GM12892 (cell line): ENCODE results near the gene MTHFD1L.

Experiments
- DNase-seq: peaks from one replicate; pipeline ENCODE4 v3.0.0; 2011; ENCODE audit not compliant: insufficient read length
- FAIRE-seq: peaks from 2 replicates; lab custom pipeline; 2011; peaks lifted over from hg19 to GRCh38; lab: Jason Lieb, UNC
- POLR2A ChIP-seq: IDR thresholded peaks from 2 replicates; pipeline ENCODE4 v1.6.1; 2011; ENCODE audit warnings: low read depth, low read length, control low read depth
- POLR2AphosphoS5 ChIP-seq: IDR thresholded peaks from 2 replicates; pipeline ENCODE4 v1.6.1; 2011; ENCODE audit warnings: low read depth, low read length, control low read depth
- TAF1 ChIP-seq: IDR thresholded peaks from 2 replicates; pipeline ENCODE4 v1.6.1; 2011; ENCODE audit warnings: low read depth, mild to moderate bottlenecking, control low read depth, low read length, borderline replicate concordance

The MTHFD1L gene

DNA sequence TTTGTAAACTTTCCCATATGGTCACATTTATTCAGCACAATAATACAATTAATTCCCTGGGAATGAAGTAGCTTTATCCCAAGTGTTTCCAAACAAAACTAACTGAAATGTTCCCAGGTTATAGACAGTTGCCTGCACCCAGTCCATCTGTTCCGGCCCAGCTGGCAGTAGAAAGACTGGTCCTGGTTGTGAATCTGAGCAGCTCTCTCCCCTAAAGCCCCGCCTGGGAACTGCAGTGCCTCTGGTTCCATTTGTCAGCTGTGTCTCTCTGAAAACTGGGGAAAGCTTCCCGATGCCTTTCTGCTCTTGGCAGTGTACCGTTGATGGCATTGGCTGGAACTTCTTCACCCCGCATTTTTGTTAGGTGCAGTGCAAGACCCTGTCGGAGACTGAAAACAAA lies 8.7 kb downstream of the MTHFD1L start:
- no peak for DNase-seq
- TF ChIP-seq POLR2A (no peak), POLR2AphosphoS5 (no peak), TAF1 (no peak)
- FAIRE-seq, result no peak

GRCh38 chr6:150875841-150876240 lies 10.3 kb downstream of the MTHFD1L start:
- DNase-seq, result no peak
- TF ChIP-seq TAF1, result no peak
- TF ChIP-seq POLR2A, result no peak
- no peak for TF ChIP-seq POLR2AphosphoS5
- FAIRE-seq, result no peak

- FAIRE-seq (no peak), DNase-seq (no peak)
- TF ChIP-seq TAF1 (no peak), POLR2A (no peak), POLR2AphosphoS5 (no peak)
Measured at GRCh38 chr6:150876598-150876997, 11.1 kb downstream of the MTHFD1L start.

DNA sequence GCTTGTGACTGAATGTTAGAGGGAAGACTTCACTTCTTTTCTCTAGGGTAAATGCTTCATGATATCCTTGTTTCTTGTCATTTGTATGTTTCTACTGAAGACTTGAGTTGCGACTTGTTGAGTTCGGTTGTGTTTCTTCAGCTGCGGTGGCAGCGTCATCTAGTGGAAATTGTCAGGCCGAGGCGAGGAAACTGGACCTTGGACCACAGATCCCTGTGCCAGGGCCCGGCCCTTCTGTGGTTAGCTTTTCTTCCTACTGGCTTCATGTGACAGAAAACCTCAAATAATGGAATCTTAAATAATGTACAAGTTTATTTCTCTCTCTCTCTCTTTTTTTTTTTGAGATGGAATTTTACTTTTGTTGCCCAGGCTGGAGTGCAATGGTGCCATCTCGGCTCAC lies 12.4 kb downstream of the MTHFD1L start:
- DNase-seq (no peak), FAIRE-seq (no peak)
- TF ChIP-seq POLR2AphosphoS5 (no peak), TAF1 (no peak), POLR2A (no peak)

DNA sequence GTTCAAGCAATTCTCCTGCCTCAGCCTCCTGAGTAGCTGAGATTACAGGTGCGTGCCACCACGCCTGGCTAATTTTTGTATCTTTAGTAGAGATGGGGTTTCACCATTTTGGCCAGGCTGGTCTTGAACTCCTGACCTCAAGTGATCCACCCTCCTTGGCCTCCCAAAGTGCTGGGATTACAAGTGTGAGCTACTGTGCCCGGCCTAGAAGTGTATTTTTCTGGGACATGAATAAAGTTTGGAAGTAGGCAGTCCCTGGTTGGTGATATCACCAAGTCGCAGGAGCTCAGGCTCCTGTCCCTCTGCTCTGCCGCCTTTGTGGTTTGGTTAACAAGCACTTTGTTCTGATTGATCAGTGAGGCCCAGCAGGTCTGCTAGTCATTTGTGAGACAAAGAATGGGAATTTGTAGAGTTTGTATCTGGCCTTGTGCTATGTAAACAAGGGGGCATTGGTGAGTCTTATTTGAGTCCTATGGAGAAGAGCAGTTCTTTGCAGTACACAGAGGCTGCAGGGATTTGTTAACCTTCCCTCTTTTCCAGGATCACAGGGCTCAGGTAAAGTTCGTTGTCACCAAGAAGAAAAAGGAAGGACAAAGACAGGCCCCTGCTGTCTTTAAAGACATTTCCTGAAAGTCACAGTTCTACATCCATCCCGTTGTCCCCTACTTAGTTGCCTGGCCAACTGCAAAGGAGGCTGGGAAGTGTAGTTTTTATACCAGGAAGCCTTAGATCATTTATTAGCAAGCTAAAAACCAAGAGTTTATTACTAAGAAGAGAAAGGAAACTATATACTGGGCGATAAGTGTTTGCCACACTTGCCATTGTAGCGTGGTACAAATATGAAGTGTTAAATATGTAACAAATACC lies 13.1 kb downstream of the MTHFD1L start:
- FAIRE-seq (no peak), DNase-seq (no peak)

GRCh38 chr6:150880336-150880735 lies 14.8 kb downstream of the MTHFD1L start:
- TF ChIP-seq POLR2AphosphoS5 (no peak), POLR2A (no peak), TAF1 (no peak)
- no peak for DNase-seq
- FAIRE-seq, result no peak

More for the DNA sequence above, 13.1 kb downstream of the MTHFD1L start:
- TF ChIP-seq POLR2AphosphoS5 (no peak), TAF1 (no peak), POLR2A (no peak)

DNA sequence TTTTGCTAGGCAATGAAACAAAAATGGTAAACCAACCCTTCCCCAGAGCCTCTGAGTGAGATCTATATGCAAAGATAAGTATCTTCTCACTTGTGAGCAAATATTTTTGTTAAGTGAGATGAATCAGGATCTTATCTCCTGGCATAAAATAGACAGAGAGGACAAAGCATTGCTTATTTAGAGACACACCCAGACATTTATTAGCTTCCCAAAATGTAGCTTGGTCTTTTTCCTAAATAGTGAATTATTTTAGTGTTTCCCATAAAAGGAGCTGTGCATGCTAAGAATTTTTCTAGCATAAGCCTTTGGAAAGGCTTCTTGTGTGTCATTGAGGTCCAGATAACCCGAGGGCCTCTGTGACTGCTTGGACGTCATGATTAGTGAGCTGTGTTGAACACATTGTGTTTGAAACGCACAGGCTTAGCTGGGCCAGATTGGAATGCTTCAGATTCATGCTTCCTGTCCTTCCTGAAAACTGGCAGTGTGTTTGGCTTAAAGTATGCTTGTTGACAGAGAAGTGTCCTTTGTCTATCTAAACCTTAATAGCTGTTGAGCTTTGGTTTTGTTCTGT lies 16.5 kb downstream of the MTHFD1L start:
- no peak for TF ChIP-seq TAF1
- TF ChIP-seq POLR2AphosphoS5, result no peak
- TF ChIP-seq POLR2A, result no peak
- DNase-seq (no peak), FAIRE-seq (no peak)

- no peak for TF ChIP-seq POLR2AphosphoS5
- TF ChIP-seq TAF1, result no peak
- no peak for TF ChIP-seq POLR2A
- FAIRE-seq (no peak), DNase-seq (no peak)
Measured at GRCh38 chr6:150883521-150883920, 18.0 kb downstream of the MTHFD1L start.

DNA sequence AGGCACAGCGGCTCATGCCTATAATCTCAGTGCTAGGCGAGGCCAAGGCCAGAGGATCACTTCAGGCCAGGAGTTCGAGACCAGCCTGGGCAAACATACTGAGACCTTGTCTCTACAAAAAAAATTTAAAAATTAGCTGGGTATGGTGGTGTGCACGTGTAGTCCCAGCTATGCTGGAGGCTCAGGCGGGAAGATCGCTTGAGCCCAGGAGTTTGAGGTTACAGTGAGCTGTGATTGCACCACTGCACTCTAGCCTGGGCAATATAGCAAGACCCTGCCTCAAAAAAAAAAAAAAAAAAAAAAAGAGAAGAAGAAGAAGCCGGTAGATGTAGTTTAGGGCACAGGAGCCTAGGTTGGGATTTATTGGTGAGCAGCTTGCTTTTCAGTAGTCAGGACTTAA lies 20.7 kb downstream of the MTHFD1L start:
- FAIRE-seq (no peak), DNase-seq (no peak)
- TF ChIP-seq POLR2AphosphoS5 (no peak), TAF1 (no peak), POLR2A (no peak)

- no peak for TF ChIP-seq TAF1
- no peak for TF ChIP-seq POLR2A
- no peak for TF ChIP-seq POLR2AphosphoS5
- no peak for FAIRE-seq
Measured at GRCh38 chr6:150887978-150888563, 22.6 kb downstream of the MTHFD1L start.

DNA sequence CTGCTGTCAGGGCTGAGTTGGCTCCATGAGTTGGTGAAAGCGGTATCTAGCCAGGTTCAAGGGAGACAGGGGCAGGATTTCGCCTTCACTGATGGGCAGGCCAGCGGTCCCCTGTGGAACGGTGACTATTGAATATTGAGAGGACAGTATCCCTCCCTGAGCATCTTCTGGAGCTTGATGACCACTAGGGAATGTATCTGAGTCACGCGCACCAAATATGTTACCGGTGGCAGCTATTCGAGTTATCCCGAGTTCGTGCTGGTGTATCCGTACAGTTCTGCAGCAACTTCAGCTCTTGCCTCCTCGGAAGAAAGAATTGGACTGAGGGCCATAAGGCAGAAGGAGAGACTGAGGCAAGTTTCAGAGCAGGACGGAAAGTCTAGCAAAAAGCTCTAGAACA lies 24.8 kb downstream of the MTHFD1L start:
- DNase-seq (no peak), FAIRE-seq (no peak)
- TF ChIP-seq POLR2A (no peak), TAF1 (no peak), POLR2AphosphoS5 (no peak)

More at GRCh38 chr6:150887978-150888563, 22.6 kb downstream of the MTHFD1L start:
- DNase-seq, result no peak

GRCh38 chr6:150891888-150892485 lies 26.5 kb downstream of the MTHFD1L start:
- peak; percentile 68 for FAIRE-seq
- DNase-seq, result no peak
- TF ChIP-seq TAF1 (no peak), POLR2AphosphoS5 (no peak), POLR2A (no peak)
